Activated B cell treated with CpG ODN at 0.5 μM for 24 hours (primary cell): ENCODE measurements around the gene COMMD1. TPM values are rescaled to one million over a fixed set of nuclear protein-coding genes. Genes with fewer than 3 reads are reported as not detected.

ENCODE experiments used
- ATAC-seq: fragments of 200-7000 bp; cut with Tn5 transposase; one replicate; pipeline ENCODE4 v1.10.0; 2021; ENCODE audit warnings: low read depth, mild to moderate bottlenecking, moderate library complexity
- CTCF ChIA-PET: fragments of 350-600 bp; sonication (Branson Sonifier 250); formaldehyde crosslinking; loops from one replicate; lab custom pipeline; 2021; ENCODE audit warnings: antibody characterized with exemption; lab: Charles Lee
- POLR2A ChIA-PET: fragments of 350-600 bp; sonication (Branson Sonifier 250); formaldehyde crosslinking; loops from one replicate; lab custom pipeline; 2021; ENCODE audit warnings: antibody characterized with exemption; lab: Charles Lee
- DNase-seq: peaks from one replicate; pipeline ENCODE4 v3.0.0; 2022
- H3K27ac Mint-ChIP-seq: one replicate; pipeline ENCODE4 v1.8.0; 2020; ENCODE audit warnings: mixed read lengths
- H3K27me3 Mint-ChIP-seq: one replicate; pipeline ENCODE4 v1.8.0; 2021; ENCODE audit warnings: mixed read lengths
- H3K36me3 Mint-ChIP-seq: one replicate; pipeline ENCODE4 v1.8.0; 2021; ENCODE audit warnings: low read depth, mixed read lengths
- H3K4me1 Mint-ChIP-seq: one replicate; pipeline ENCODE4 v1.8.0; 2021; ENCODE audit warnings: mixed read lengths
- H3K4me3 Mint-ChIP-seq: one replicate; pipeline ENCODE4 v1.8.0; 2020; ENCODE audit warnings: mild to moderate bottlenecking, mixed read lengths
- H3K9me3 Mint-ChIP-seq: one replicate; pipeline ENCODE4 v1.8.0; 2020; ENCODE audit warnings: mixed read lengths
- CTCF ChIP-seq: fragments of 200-600 bp; IDR thresholded peaks from one replicate; pipeline ENCODE4 v1.8.0; 2022; ENCODE audit warnings: antibody characterized with exemption, mild to moderate bottlenecking
- intact Hi-C: fragments of 100-400 bp; cut with micrococcal nuclease; formaldehyde crosslinking; loops from one replicate; pipeline ENCODE4 v1.15.1; 2024
- total RNA-seq: library from RNA; stranded (reverse); gene quantifications from 2 replicates; pipeline ENCODE4 v1.2.3, GENCODE V29; 2022

The COMMD1 gene
- total RNA-seq, 1 donor from 2014 or later = 37.1 TPM

- no peak for DNase-seq
- ChIA-PET POLR2A (no interaction called here), CTCF (no interaction called here)
- Mint-ChIP-seq H3K36me3 (peaks cover 17% of the 10 kb centered on the region), H3K4me3 (no peak overlapping the region), H3K27me3 (no peaks in the 10 kb centered on the region), H3K9me3 (no peaks in the 10 kb centered on the region), H3K27ac (no peak overlapping the region), H3K4me1 (peaks cover 10% of the 10 kb centered on the region)
- intact Hi-C loops = no loop called here
- TF ChIP-seq CTCF = no peak
- no peak for ATAC-seq
Observed at GRCh38 chr2:61937886-61938285, 32.4 kb downstream of the COMMD1 start.

GRCh38 chr2:61938511-61938910 lies 33.0 kb downstream of the COMMD1 start:
- no peak for ATAC-seq
- H3K4me3 Mint-ChIP-seq = no peak overlapping the region
- no peak overlapping the region for H3K27ac Mint-ChIP-seq
- intact Hi-C loops = no loop called here
- H3K27me3 Mint-ChIP-seq = no peaks in the 10 kb centered on the region
- ChIA-PET POLR2A (no interaction called here), CTCF (no interaction called here)
- no peak for TF ChIP-seq CTCF
- H3K9me3 Mint-ChIP-seq = no peaks in the 10 kb centered on the region
- peaks cover 17% of the 10 kb centered on the region for H3K36me3 Mint-ChIP-seq
- peaks cover 10% of the 10 kb centered on the region for H3K4me1 Mint-ChIP-seq
- no peak for DNase-seq

- no peak overlapping the region for H3K4me3 Mint-ChIP-seq
- no peak for TF ChIP-seq CTCF
- H3K36me3 Mint-ChIP-seq = peaks cover 8% of the 10 kb centered on the region
- peaks cover 3% of the 10 kb centered on the region for H3K4me1 Mint-ChIP-seq
- ATAC-seq = no peak
- no peak overlapping the region for H3K27ac Mint-ChIP-seq
- H3K9me3 Mint-ChIP-seq = no peaks in the 10 kb centered on the region
- CTCF ChIA-PET = no interaction called here
- POLR2A ChIA-PET = no interaction called here
- intact Hi-C loops = no loop called here
- H3K27me3 Mint-ChIP-seq = no peaks in the 10 kb centered on the region
- DNase-seq = no peak
Observed at GRCh38 chr2:61943251-61943650, 37.8 kb downstream of the COMMD1 start.

- TF ChIP-seq CTCF = no peak
- Mint-ChIP-seq H3K27me3 (no peaks in the 10 kb centered on the region), H3K4me3 (no peak overlapping the region), H3K36me3 (peaks cover 10% of the 10 kb centered on the region), H3K9me3 (no peaks in the 10 kb centered on the region), H3K27ac (no peak overlapping the region), H3K4me1 (no peaks in the 10 kb centered on the region)
- CTCF ChIA-PET = no interaction called here
- intact Hi-C loops = no loop called here
- no peak for ATAC-seq
- POLR2A ChIA-PET = no interaction called here
- DNase-seq = no peak
Observed at GRCh38 chr2:61946666-61947065, 41.2 kb downstream of the COMMD1 start.

- peaks cover 15% of the 10 kb centered on the region for H3K36me3 Mint-ChIP-seq
- ChIA-PET CTCF (interaction anchor here (0.7 kb wide), 1 partner anchor 19 kb away, joined by 3 read pairs; no protein-coding TSS in a partner anchor), POLR2A (no interaction called here)
- no peaks in the 10 kb centered on the region for H3K4me1 Mint-ChIP-seq
- H3K4me3 Mint-ChIP-seq = no peak overlapping the region
- DNase-seq = no peak
- no peak for TF ChIP-seq CTCF
- H3K27ac Mint-ChIP-seq = no peak overlapping the region
- intact Hi-C loops = no loop called here
- no peak for ATAC-seq
- peaks cover 3% of the 10 kb centered on the region for H3K9me3 Mint-ChIP-seq
- no peaks in the 10 kb centered on the region for H3K27me3 Mint-ChIP-seq
Observed at GRCh38 chr2:61948661-61949457, 43.4 kb downstream of the COMMD1 start.
